DND-41 (cell line): Measurements from ENCODE around the gene SLC25A45.

Source experiments
- CTCF ChIP-seq: IDR thresholded peaks from 2 replicates; pipeline ENCODE4 v1.5.1; 2012; ENCODE audit warnings: borderline replicate concordance, low read length, moderate library complexity, mild to moderate bottlenecking; ENCODE audit not compliant: poor library complexity, severe bottlenecking; ENCODE audit errors: extremely low read depth
- EZH2 ChIP-seq: IDR thresholded peaks from 3 replicates; pipeline ENCODE4 v1.6.1; 2012; ENCODE audit warnings: borderline replicate concordance, low read depth, mild to moderate bottlenecking, moderate library complexity, low read length, inconsistent platforms; ENCODE audit not compliant: severe bottlenecking

DNA sequence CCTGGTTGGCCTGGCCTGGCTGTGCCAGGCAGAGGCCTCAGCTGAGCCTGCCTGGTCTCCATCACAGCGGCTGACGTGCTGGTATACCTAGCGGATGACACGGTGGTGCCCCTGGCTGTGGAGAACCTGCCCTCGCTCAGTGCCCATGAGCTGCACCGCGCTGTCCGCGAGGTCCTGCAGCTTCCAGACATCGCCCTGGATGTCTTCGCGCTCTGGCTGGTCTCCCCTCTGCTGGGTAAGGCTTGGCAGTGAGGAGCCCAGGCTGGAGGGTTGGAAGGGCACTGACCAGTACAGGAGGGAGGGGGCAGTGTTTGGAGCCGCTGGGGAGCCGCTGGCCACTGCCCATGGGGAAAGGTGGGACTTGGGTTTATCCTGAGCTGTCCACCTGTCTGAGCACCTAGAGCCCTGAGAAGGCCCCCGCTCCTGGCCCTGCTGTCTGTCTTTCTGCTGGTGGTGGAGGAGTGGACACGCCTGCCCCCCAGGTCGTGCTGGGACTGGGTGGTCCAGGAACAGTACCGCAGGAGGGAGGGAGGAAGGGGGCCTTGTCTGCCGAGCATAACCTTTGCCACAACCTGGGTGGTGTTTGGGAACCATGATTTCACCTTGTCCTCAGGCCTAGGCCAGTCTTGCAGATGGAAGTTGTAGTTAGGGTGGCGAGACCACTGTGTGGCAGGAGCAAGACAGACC, 7.0 kb upstream of the SLC25A45 start:
- no peak for TF ChIP-seq CTCF
- TF ChIP-seq EZH2, result no peak
